ENCODE results near the gene PIK3R4. TPM values are rescaled to one million over a fixed set of nuclear protein-coding genes. Genes with fewer than 3 reads are reported as not detected.

PIK3R4 gene
- total RNA-seq, 2 experiments from 2014 or later, result 13.7 to 14.5 TPM

- Histone ChIP-seq H3K4me3 (ENCODE audit: low read length) (no peak overlapping the region), H3K36me3 (ENCODE audit: insufficient read depth, low read length) (no peaks in the 10 kb centered on the region), H3K4me1 (ENCODE audit: insufficient read depth, low read length) (no peaks in the 10 kb centered on the region), H3K27me3 (ENCODE audit: control insufficient read depth in 1 of 2, insufficient read depth in 2 of 2, low read length in 2 of 2) (peaks cover 0 to 2% of the 10 kb centered on the region in 2 experiments), H3K27ac (ENCODE audit: low read depth in 1 of 2, low read length in 2 of 2) (no peak overlapping the region), H3K9me3 (ENCODE audit: control insufficient read depth in 1 of 2, insufficient read depth in 1 of 2, low read length in 2 of 2) (no peaks in the 10 kb centered on the region)
- DNase-seq, result no peak
- ChIA-PET POLR2A (interaction anchor here (0.6 kb wide), 1 partner anchor 799 kb away, joined by 3 read pairs; no protein-coding TSS in a partner anchor), CTCF (no interaction called here)
- Mint-ChIP-seq H3K36me3 (ENCODE audit: low read depth) (no peaks in the 10 kb centered on the region), H3K4me3 (no peak overlapping the region), H3K27ac (no peak overlapping the region), H3K4me1 (ENCODE audit: low read depth) (no peaks in the 10 kb centered on the region), H3K9me3 (no peaks in the 10 kb centered on the region), H3K27me3 (no peaks in the 10 kb centered on the region)
- intact Hi-C loops (cut with DNase I, micrococcal nuclease), result no loop called here
- no peak for ATAC-seq (ENCODE audit: poor library complexity)
- TF ChIP-seq CTCF (IDR thresholded peaks at IDR 0.05), result no peak
These were observed 98.3 kb downstream of the PIK3R4 start for GRCh38 chr3:130648293-130648692.

- ChIA-PET POLR2A (no interaction called here), CTCF (interaction anchor here (1.0 kb wide), 1 partner anchor 9 kb away, joined by 3 read pairs; no protein-coding TSS in a partner anchor)
- DNase-seq (no peak), ATAC-seq (ENCODE audit: poor library complexity) (no peak)
- H3K36me3 ChIP-seq (ENCODE audit: insufficient read depth, low read length), result no peaks in the 10 kb centered on the region
- H3K4me1 ChIP-seq (ENCODE audit: insufficient read depth, low read length), result no peaks in the 10 kb centered on the region
- H3K27me3 ChIP-seq (ENCODE audit: control insufficient read depth in 1 of 2, insufficient read depth in 2 of 2, low read length in 2 of 2), result peaks cover 0 to 2% of the 10 kb centered on the region in 2 experiments
- Mint-ChIP-seq H3K4me3 (no peak overlapping the region), H3K9me3 (no peaks in the 10 kb centered on the region), H3K36me3 (ENCODE audit: low read depth) (no peaks in the 10 kb centered on the region), H3K27me3 (peaks cover 6% of the 10 kb centered on the region), H3K27ac (no peak overlapping the region), H3K4me1 (ENCODE audit: low read depth) (no peaks in the 10 kb centered on the region)
- H3K9me3 ChIP-seq (ENCODE audit: control insufficient read depth in 1 of 2, insufficient read depth in 1 of 2, low read length in 2 of 2), result no peaks in the 10 kb centered on the region
- no peak overlapping the region for H3K27ac ChIP-seq (ENCODE audit: low read depth in 1 of 2, low read length in 2 of 2)
- intact Hi-C loops (cut with DNase I, micrococcal nuclease), result no loop called here
- no peak for TF ChIP-seq CTCF (IDR thresholded peaks at IDR 0.05)
- no peak overlapping the region for H3K4me3 ChIP-seq (ENCODE audit: low read length)
These were observed 101.4 kb downstream of the PIK3R4 start for GRCh38 chr3:130645261-130645660.

- H3K4me1 ChIP-seq (ENCODE audit: insufficient read depth, low read length), result no peaks in the 10 kb centered on the region
- CTCF ChIA-PET, result interaction anchor here (1.0 kb wide), 1 partner anchor 10 kb away, joined by 3 read pairs; no protein-coding TSS in a partner anchor
- H3K4me3 ChIP-seq (ENCODE audit: low read length), result no peak overlapping the region
- no peaks in the 10 kb centered on the region for H3K9me3 ChIP-seq (ENCODE audit: control insufficient read depth in 1 of 2, insufficient read depth in 1 of 2, low read length in 2 of 2)
- peaks cover 0 to 2% of the 10 kb centered on the region in 2 experiments for H3K27me3 ChIP-seq (ENCODE audit: control insufficient read depth in 1 of 2, insufficient read depth in 2 of 2, low read length in 2 of 2)
- Mint-ChIP-seq H3K9me3 (no peaks in the 10 kb centered on the region), H3K27me3 (peaks cover 6% of the 10 kb centered on the region), H3K36me3 (ENCODE audit: low read depth) (no peaks in the 10 kb centered on the region), H3K4me1 (ENCODE audit: low read depth) (no peaks in the 10 kb centered on the region), H3K4me3 (no peak overlapping the region), H3K27ac (no peak overlapping the region)
- ATAC-seq (ENCODE audit: poor library complexity) (no peak), DNase-seq (no peak)
- H3K27ac ChIP-seq (ENCODE audit: low read depth in 1 of 2, low read length in 2 of 2), result no peak overlapping the region
- intact Hi-C loops (cut with DNase I, micrococcal nuclease), result no loop called here
- no peaks in the 10 kb centered on the region for H3K36me3 ChIP-seq (ENCODE audit: insufficient read depth, low read length)
- POLR2A ChIA-PET, result no interaction called here
- no peak for TF ChIP-seq CTCF (IDR thresholded peaks at IDR 0.05)
These were observed 101.9 kb downstream of the PIK3R4 start for GRCh38 chr3:130644628-130645253.

Measured in CD4-positive, alpha-beta T cell (primary cell).